ENCODE results near the gene RFTN1. TPM values are rescaled to one million over a fixed set of nuclear protein-coding genes. Genes with fewer than 3 reads are reported as not detected.

Gene RFTN1
- total RNA-seq, 2 experiments from 2014 or later, result 64.4 to 66.7 TPM

- no peak for ATAC-seq (ENCODE audit: low read depth)
- Mint-ChIP-seq H3K27ac (no peak overlapping the region), H3K36me3 (peaks cover 1% of the 10 kb centered on the region), H3K9me3 (no peaks in the 10 kb centered on the region), H3K4me1 (peaks cover 5% of the 10 kb centered on the region), H3K27me3 (peaks cover 21% of the 10 kb centered on the region), H3K4me3 (no peak overlapping the region)
- DNase-seq, result no peak
- POLR2A ChIA-PET, result no interaction called here
Observed at GRCh38 chr3:16543242-16543864, 29.9 kb upstream of the RFTN1 start.

- no peak for DNase-seq
- no peaks in the 10 kb centered on the region for H3K9me3 Mint-ChIP-seq
- POLR2A ChIA-PET, result no interaction called here
- H3K4me1 Mint-ChIP-seq, result no peaks in the 10 kb centered on the region
- ATAC-seq (ENCODE audit: low read depth), result no peak
- no peak overlapping the region for H3K4me3 Mint-ChIP-seq
- H3K27ac Mint-ChIP-seq, result no peak overlapping the region
- peaks cover 35% of the 10 kb centered on the region for H3K27me3 Mint-ChIP-seq
- H3K36me3 Mint-ChIP-seq, result peaks cover 1% of the 10 kb centered on the region
Observed at GRCh38 chr3:16538507-16538906, 25.0 kb upstream of the RFTN1 start.

- Mint-ChIP-seq H3K27ac (no peak overlapping the region), H3K4me3 (no peak overlapping the region), H3K27me3 (peaks cover 35% of the 10 kb centered on the region), H3K9me3 (no peaks in the 10 kb centered on the region), H3K36me3 (no peaks in the 10 kb centered on the region), H3K4me1 (no peaks in the 10 kb centered on the region)
- ATAC-seq (ENCODE audit: low read depth), result no peak
- DNase-seq, result no peak
- POLR2A ChIA-PET, result no interaction called here
Observed at GRCh38 chr3:16536996-16537395, 23.5 kb upstream of the RFTN1 start.

- Mint-ChIP-seq H3K9me3 (no peaks in the 10 kb centered on the region), H3K36me3 (no peaks in the 10 kb centered on the region), H3K27me3 (peaks cover 31% of the 10 kb centered on the region), H3K4me1 (no peaks in the 10 kb centered on the region), H3K27ac (no peak overlapping the region), H3K4me3 (no peak overlapping the region)
- POLR2A ChIA-PET, result interaction anchor here (0.6 kb wide), 1 partner anchor 54 kb away, joined by 3 read pairs; no protein-coding TSS in a partner anchor
- no peak for ATAC-seq (ENCODE audit: low read depth)
- no peak for DNase-seq
Observed at GRCh38 chr3:16536344-16536663, 22.8 kb upstream of the RFTN1 start.

GRCh38 chr3:16534640-16535262 is 21.3 kb upstream of the RFTN1 start:
- Mint-ChIP-seq H3K36me3 (no peaks in the 10 kb centered on the region), H3K4me3 (no peak overlapping the region), H3K4me1 (no peaks in the 10 kb centered on the region), H3K27me3 (peaks cover 26% of the 10 kb centered on the region), H3K27ac (peak overlapping the region; percentile 23), H3K9me3 (no peaks in the 10 kb centered on the region)
- ATAC-seq (ENCODE audit: low read depth), result no peak
- DNase-seq, result no peak
- POLR2A ChIA-PET, result no interaction called here

GRCh38 chr3:16533928-16534574 is 20.6 kb upstream of the RFTN1 start:
- no peak overlapping the region for H3K27ac Mint-ChIP-seq
- DNase-seq, result no peak
- no peak overlapping the region for H3K4me3 Mint-ChIP-seq
- no peaks in the 10 kb centered on the region for H3K36me3 Mint-ChIP-seq
- POLR2A ChIA-PET, result no interaction called here
- peaks cover 4% of the 10 kb centered on the region for H3K4me1 Mint-ChIP-seq
- peaks cover 26% of the 10 kb centered on the region for H3K27me3 Mint-ChIP-seq
- H3K9me3 Mint-ChIP-seq, result no peaks in the 10 kb centered on the region
- ATAC-seq (ENCODE audit: low read depth), result no peak

- POLR2A ChIA-PET, result interaction anchor here (1.9 kb wide), 1 partner anchor 17 kb away, joined by 6 read pairs; no protein-coding TSS in a partner anchor
- Mint-ChIP-seq H3K9me3 (peaks cover 8% of the 10 kb centered on the region), H3K27ac (peak overlapping the region; percentile 5)
Observed at GRCh38 chr3:16529264-16529663, 15.8 kb upstream of the RFTN1 start.

GRCh38 chr3:16528581-16528993 is 15.1 kb upstream of the RFTN1 start:
- H3K27ac Mint-ChIP-seq, result no peak overlapping the region
- peaks cover 7% of the 10 kb centered on the region for H3K27me3 Mint-ChIP-seq
- peaks cover 8% of the 10 kb centered on the region for H3K9me3 Mint-ChIP-seq
- no peak overlapping the region for H3K4me3 Mint-ChIP-seq
- peaks cover 13% of the 10 kb centered on the region for H3K4me1 Mint-ChIP-seq
- POLR2A ChIA-PET, result no interaction called here
- no peak for DNase-seq
- H3K36me3 Mint-ChIP-seq, result peaks cover 6% of the 10 kb centered on the region
- ATAC-seq (ENCODE audit: low read depth), result no peak

More at GRCh38 chr3:16529264-16529663, 15.8 kb upstream of the RFTN1 start:
- Mint-ChIP-seq H3K27me3 (peaks cover 9% of the 10 kb centered on the region), H3K36me3 (peaks cover 5% of the 10 kb centered on the region), H3K4me1 (peaks cover 13% of the 10 kb centered on the region), H3K4me3 (no peak overlapping the region)
- ATAC-seq (ENCODE audit: low read depth) (peak; percentile 50), DNase-seq (no peak)

GRCh38 chr3:16528106-16528505 is 14.6 kb upstream of the RFTN1 start:
- Mint-ChIP-seq H3K4me1 (peaks cover 13% of the 10 kb centered on the region), H3K27me3 (peaks cover 6% of the 10 kb centered on the region), H3K9me3 (peaks cover 8% of the 10 kb centered on the region), H3K4me3 (no peak overlapping the region), H3K27ac (no peak overlapping the region), H3K36me3 (peaks cover 9% of the 10 kb centered on the region)
- no peak for DNase-seq
- POLR2A ChIA-PET, result no interaction called here
- ATAC-seq (ENCODE audit: low read depth), result no peak

GRCh38 chr3:16524196-16524595 is 10.7 kb upstream of the RFTN1 start:
- Mint-ChIP-seq H3K4me3 (no peak overlapping the region), H3K9me3 (peaks cover 16% of the 10 kb centered on the region), H3K4me1 (peaks cover 35% of the 10 kb centered on the region), H3K27ac (no peak overlapping the region), H3K36me3 (peaks cover 16% of the 10 kb centered on the region), H3K27me3 (no peaks in the 10 kb centered on the region)
- DNase-seq (no peak), ATAC-seq (ENCODE audit: low read depth) (no peak)
- POLR2A ChIA-PET, result interaction anchor here (3.1 kb wide), 1 partner anchor 12 kb away, joined by 14 read pairs; the partner anchor contains the start of gene RFTN1

- POLR2A ChIA-PET, result interaction anchor here (3.1 kb wide), 1 partner anchor 11 kb away, joined by 14 read pairs; the partner anchor contains the start of gene RFTN1
- DNase-seq, result no peak
- peaks cover 16% of the 10 kb centered on the region for H3K36me3 Mint-ChIP-seq
- H3K27ac Mint-ChIP-seq, result no peak overlapping the region
- H3K27me3 Mint-ChIP-seq, result no peaks in the 10 kb centered on the region
- H3K4me1 Mint-ChIP-seq, result peaks cover 32% of the 10 kb centered on the region
- no peak for ATAC-seq (ENCODE audit: low read depth)
- no peak overlapping the region for H3K4me3 Mint-ChIP-seq
- peaks cover 18% of the 10 kb centered on the region for H3K9me3 Mint-ChIP-seq
Observed at GRCh38 chr3:16523778-16524177, 10.3 kb upstream of the RFTN1 start.

GRCh38 chr3:16522834-16523233 is 9.3 kb upstream of the RFTN1 start:
- H3K27me3 Mint-ChIP-seq, result no peaks in the 10 kb centered on the region
- no peak for DNase-seq

GRCh38 chr3:16520970-16521881 is 7.7 kb upstream of the RFTN1 start:
- POLR2A ChIA-PET, result interaction anchor here (3.1 kb wide), 1 partner anchor 9 kb away, joined by 14 read pairs; the partner anchor contains the start of gene RFTN1
- H3K27ac Mint-ChIP-seq, result peak overlapping the region; percentile 60
- H3K36me3 Mint-ChIP-seq, result peaks cover 16% of the 10 kb centered on the region
- H3K4me3 Mint-ChIP-seq, result no peak overlapping the region
- H3K9me3 Mint-ChIP-seq, result peaks cover 14% of the 10 kb centered on the region
- no peak for ATAC-seq (ENCODE audit: low read depth)
- peaks cover 42% of the 10 kb centered on the region for H3K4me1 Mint-ChIP-seq
- DNase-seq, result no peak
- H3K27me3 Mint-ChIP-seq, result no peaks in the 10 kb centered on the region

More at GRCh38 chr3:16522834-16523233, 9.3 kb upstream of the RFTN1 start:
- H3K4me3 Mint-ChIP-seq, result no peak overlapping the region
- H3K27ac Mint-ChIP-seq, result no peak overlapping the region
- peaks cover 32% of the 10 kb centered on the region for H3K4me1 Mint-ChIP-seq
- H3K36me3 Mint-ChIP-seq, result peaks cover 16% of the 10 kb centered on the region
- peaks cover 18% of the 10 kb centered on the region for H3K9me3 Mint-ChIP-seq
- POLR2A ChIA-PET, result interaction anchor here (3.1 kb wide), 1 partner anchor 10 kb away, joined by 14 read pairs; the partner anchor contains the start of gene RFTN1
- no peak for ATAC-seq (ENCODE audit: low read depth)

Data from activated naive CD8-positive, alpha-beta T cell treated with anti-CD3 and anti-CD28 coated beads, Interleukin-2, amount 10 ng/mL, durations not matched to agents 7 days and 5 days (primary cell).